Astrocyte (in vitro differentiated cells and primary cell): ENCODE measurements around the gene TMEM184A. TPM values are rescaled to one million over a fixed set of nuclear protein-coding genes. Genes with fewer than 3 reads are reported as not detected.
A peak's percentile ranks its signal among the peaks of the same experiment; 100 is the strongest.

Experiments used
- DNase-seq: peaks from one replicate; pipeline ENCODE4 v3.0.0-alpha.2; 2010; ENCODE audit warnings: low read depth
- FAIRE-seq: peaks from 2 replicates; lab custom pipeline; 2011; peaks lifted over from hg19 to GRCh38; lab: Jason Lieb, UNC
- H2AFZ ChIP-seq: 2 replicates; pipeline ENCODE4 v1.6.0; 2012; ENCODE audit warnings: low read depth, low read length, inconsistent platforms
- H3K27ac ChIP-seq: 2 replicates; pipeline ENCODE4 v1.5.1; 2011; ENCODE audit warnings: low read depth, low read length, inconsistent platforms
- H3K27me3 ChIP-seq: 2 replicates; pipeline ENCODE4 v1.6.0; 2011; ENCODE audit warnings: low read length, inconsistent platforms; ENCODE audit not compliant: insufficient read depth
- H3K36me3 ChIP-seq: 2 replicates; pipeline ENCODE4 v1.5.1; 2011; ENCODE audit warnings: low read length, inconsistent platforms; ENCODE audit not compliant: insufficient read depth
- H3K4me1 ChIP-seq: 2 replicates; pipeline ENCODE4 v1.5.1; 2011; ENCODE audit warnings: low read length, inconsistent platforms; ENCODE audit not compliant: insufficient read depth
- H3K4me2 ChIP-seq: 2 replicates; pipeline ENCODE4 v1.6.0; 2012; ENCODE audit warnings: low read length, inconsistent platforms
- H3K4me3 ChIP-seq: 2 replicates; pipeline ENCODE4 v1.5.1; 2011; ENCODE audit warnings: low read depth, mild to moderate bottlenecking, low read length, inconsistent platforms; ENCODE audit not compliant: insufficient read depth
- H3K79me2 ChIP-seq: 2 replicates; pipeline ENCODE4 v1.6.0; 2012; ENCODE audit warnings: mild to moderate bottlenecking, low read length, inconsistent platforms; ENCODE audit not compliant: insufficient read depth
- H3K9ac ChIP-seq: 2 replicates; pipeline ENCODE4 v1.6.0; 2012; ENCODE audit warnings: mild to moderate bottlenecking, low read length, inconsistent platforms
- H3K9me3 ChIP-seq: 2 replicates; pipeline ENCODE4 v1.5.1; 2012; ENCODE audit warnings: low read depth, mild to moderate bottlenecking, low read length, inconsistent platforms; ENCODE audit not compliant: insufficient read depth
- H4K20me1 ChIP-seq: 2 replicates; pipeline ENCODE4 v1.6.0; 2012; ENCODE audit warnings: low read length, inconsistent platforms; ENCODE audit not compliant: insufficient read depth
- H3K27ac Mint-ChIP-seq: one replicate; pipeline ENCODE4 v1.8.0; 2021; ENCODE audit warnings: mild to moderate bottlenecking, mixed read lengths; ENCODE audit not compliant: unreplicated experiment
- H3K27me3 Mint-ChIP-seq: one replicate; pipeline ENCODE4 v1.8.0; 2021; ENCODE audit warnings: low read depth, mixed read lengths; ENCODE audit not compliant: unreplicated experiment
- H3K36me3 Mint-ChIP-seq: one replicate; pipeline ENCODE4 v1.8.0; 2021; ENCODE audit warnings: low read depth, mixed read lengths; ENCODE audit not compliant: unreplicated experiment
- H3K4me1 Mint-ChIP-seq: one replicate; pipeline ENCODE4 v1.8.0; 2021; ENCODE audit warnings: low read depth, mixed read lengths; ENCODE audit not compliant: unreplicated experiment
- H3K4me3 Mint-ChIP-seq: one replicate; pipeline ENCODE4 v1.8.0; 2021; ENCODE audit warnings: mild to moderate bottlenecking, moderate library complexity, mixed read lengths; ENCODE audit not compliant: unreplicated experiment
- H3K9me3 Mint-ChIP-seq: one replicate; pipeline ENCODE4 v1.8.0; 2021; ENCODE audit warnings: mild to moderate bottlenecking, mixed read lengths; ENCODE audit not compliant: unreplicated experiment
- CTCF ChIP-seq: IDR thresholded peaks from 2 replicates; pipeline ENCODE4 v1.5.1; 2011; ENCODE audit warnings: low read depth, mild to moderate bottlenecking, inconsistent platforms, low read length, moderate library complexity; ENCODE audit not compliant: insufficient read depth
- EZH2 ChIP-seq: IDR thresholded peaks from 2 replicates; pipeline ENCODE4 v1.6.1; 2012; ENCODE audit warnings: mild to moderate bottlenecking, low read length, inconsistent platforms; ENCODE audit not compliant: insufficient read depth
- total RNA-seq: library from RNA; stranded (reverse); gene quantifications from 2 replicates; pipeline ENCODE4 v1.2.1, GENCODE V29; 2021

Gene TMEM184A
- total RNA-seq, 1 donor from 2014 or later, result 2.1 TPM

- no peaks in the 10 kb centered on the region for H3K27me3 ChIP-seq
- no peak overlapping the region for H3K27ac Mint-ChIP-seq
- no peaks in the 10 kb centered on the region for H3K9me3 ChIP-seq
- peak overlapping the region; percentile 79 for H3K4me2 ChIP-seq
- no peaks in the 10 kb centered on the region for H3K4me1 Mint-ChIP-seq
- peak overlapping the region; percentile 91 for H3K27ac ChIP-seq
- no peaks in the 10 kb centered on the region for H3K36me3 ChIP-seq
- peak overlapping the region; percentile 36 for H3K4me3 ChIP-seq
- DNase-seq (peak; percentile 79), FAIRE-seq (no peak)
- no peaks in the 10 kb centered on the region for H3K79me2 ChIP-seq
- H2AFZ ChIP-seq, result peak overlapping the region; percentile 67
- H3K9ac ChIP-seq, result peak overlapping the region; percentile 76
- H3K4me3 Mint-ChIP-seq, result no peak overlapping the region
- H3K36me3 Mint-ChIP-seq, result peaks cover 1% of the 10 kb centered on the region
- H3K27me3 Mint-ChIP-seq, result no peaks in the 10 kb centered on the region
- peaks cover 21% of the 10 kb centered on the region for H3K4me1 ChIP-seq
- no peaks in the 10 kb centered on the region for H3K9me3 Mint-ChIP-seq
- TF ChIP-seq CTCF, result no peak
- no peak for TF ChIP-seq EZH2
- no peaks in the 10 kb centered on the region for H4K20me1 ChIP-seq
These were observed 43.0 kb downstream of the TMEM184A start for GRCh38 chr7:1512781-1513656.

- H4K20me1 ChIP-seq, result no peaks in the 10 kb centered on the region
- FAIRE-seq, result no peak
These were observed 44.3 kb downstream of the TMEM184A start for GRCh38 chr7:1511444-1512422.

More at GRCh38 chr7:1511444-1512422, 44.3 kb downstream of the TMEM184A start:
- Histone ChIP-seq H3K79me2 (no peaks in the 10 kb centered on the region), H2AFZ (no peak overlapping the region), H3K27ac (no peak overlapping the region), H3K4me1 (peaks cover 20% of the 10 kb centered on the region), H3K36me3 (no peaks in the 10 kb centered on the region), H3K9me3 (no peaks in the 10 kb centered on the region), H3K4me2 (no peak overlapping the region), H3K27me3 (no peaks in the 10 kb centered on the region), H3K4me3 (no peak overlapping the region), H3K9ac (no peak overlapping the region)
- TF ChIP-seq CTCF (no peak), EZH2 (no peak)
- Mint-ChIP-seq H3K9me3 (no peaks in the 10 kb centered on the region), H3K27ac (no peak overlapping the region), H3K27me3 (no peaks in the 10 kb centered on the region), H3K4me3 (no peak overlapping the region), H3K4me1 (no peaks in the 10 kb centered on the region), H3K36me3 (peaks cover 1% of the 10 kb centered on the region)
- no peak for DNase-seq
